Measurements from ENCODE around the gene WWC2. TPM values are rescaled to one million over a fixed set of nuclear protein-coding genes. Genes with fewer than 3 reads are reported as not detected.

Gene WWC2
- total RNA-seq, 1 experiment from 2014 or later, result 39.1 TPM

DNA sequence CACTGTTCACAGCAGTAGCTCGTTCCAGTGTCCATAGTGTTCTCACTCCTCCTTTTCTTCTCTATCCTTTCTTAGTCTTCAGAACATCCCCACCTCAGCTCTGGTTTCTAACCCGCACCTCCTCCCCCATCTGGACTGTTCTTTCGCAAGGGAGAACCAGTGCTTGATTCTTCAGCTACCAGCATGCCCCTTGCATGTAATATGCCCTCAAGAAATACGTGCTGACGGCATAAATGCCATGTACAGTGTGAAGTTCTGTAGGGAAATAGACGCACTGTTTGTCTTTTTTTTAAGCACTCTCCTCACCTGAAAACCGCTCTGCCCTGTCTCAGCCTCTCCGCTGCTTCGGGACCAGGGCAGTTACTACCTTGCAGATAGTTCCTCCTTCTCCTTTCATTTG, 215.7 kb downstream of the WWC2 start:
- Histone ChIP-seq H4K20me1 (ENCODE audit: insufficient read depth) (no peaks in the 10 kb centered on the region), H2AFZ (ENCODE audit: low read depth, low read length, poor library complexity, severe bottlenecking) (no peak overlapping the region), H3K79me2 (ENCODE audit: insufficient read depth, low read length) (no peaks in the 10 kb centered on the region), H3K27me3 (ENCODE audit: insufficient read depth, low read length) (no peaks in the 10 kb centered on the region), H3K36me3 (ENCODE audit: control insufficient read depth in 1 of 2, insufficient read depth in 2 of 2, low read length in 2 of 2) (0 out of 4 replicates have a peak, but pooled peaks cover 0 to 3% of the 10 kb centered on the region in 2 experiments), H3K9ac (ENCODE audit: low read length) (no peak overlapping the region), H3K27ac (ENCODE audit: low read depth, low read length) (no peak overlapping the region), H3K9me2 (ENCODE audit: insufficient read depth) (no peaks in the 10 kb centered on the region), H3K9me3 (ENCODE audit: control insufficient read depth in 1 of 2, insufficient read depth in 1 of 2, low read depth in 1 of 2, low read length in 2 of 2) (no peaks in the 10 kb centered on the region), H3K4me2 (ENCODE audit: low read length) (no peak overlapping the region), H3K4me3 (replicated peaks in 1 of 2; ENCODE audit: low read depth in 1 of 2, low read length in 2 of 2) (no peak overlapping the region), H3K4me1 (ENCODE audit: control insufficient read depth in 1 of 2, insufficient read depth in 2 of 2, low read length in 2 of 2) (no peaks in the 10 kb centered on the region)
- ATAC-seq (no peak), DNase-seq (ENCODE audit: low read depth, low spot score) (no peak)
- TF ChIP-seq ELF1 (IDR thresholded peaks at IDR 0.05; ENCODE audit: borderline replicate concordance, low read depth), result no peak
- TF ChIP-seq ZFX (IDR thresholded peaks at IDR 0.05), result no peak
- TF ChIP-seq, protein P1, sequence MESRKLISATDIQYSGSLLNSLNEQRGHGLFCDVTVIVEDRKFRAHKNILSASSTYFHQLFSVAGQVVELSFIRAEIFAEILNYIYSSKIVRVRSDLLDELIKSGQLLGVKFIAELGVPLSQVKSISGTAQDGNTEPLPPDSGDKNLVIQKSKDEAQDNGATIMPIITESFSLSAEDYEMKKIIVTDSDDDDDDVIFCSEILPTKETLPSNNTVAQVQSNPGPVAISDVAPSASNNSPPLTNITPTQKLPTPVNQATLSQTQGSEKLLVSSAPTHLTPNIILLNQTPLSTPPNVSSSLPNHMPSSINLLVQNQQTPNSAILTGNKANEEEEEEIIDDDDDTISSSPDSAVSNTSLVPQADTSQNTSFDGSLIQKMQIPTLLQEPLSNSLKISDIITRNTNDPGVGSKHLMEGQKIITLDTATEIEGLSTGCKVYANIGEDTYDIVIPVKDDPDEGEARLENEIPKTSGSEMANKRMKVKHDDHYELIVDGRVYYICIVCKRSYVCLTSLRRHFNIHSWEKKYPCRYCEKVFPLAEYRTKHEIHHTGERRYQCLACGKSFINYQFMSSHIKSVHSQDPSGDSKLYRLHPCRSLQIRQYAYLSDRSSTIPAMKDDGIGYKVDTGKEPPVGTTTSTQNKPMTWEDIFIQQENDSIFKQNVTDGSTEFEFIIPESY (IDR thresholded peaks at IDR 0.05; ENCODE audit: extremely low read depth, insufficient replicate concordance, low read length), result no peak
- no peak for TF ChIP-seq CTCF (IDR thresholded peaks at IDR 0.05 in 2 of 3, conservative IDR thresholded peaks at IDR 0.05 in 1 of 3; ENCODE audit: borderline replicate concordance in 1 of 3, insufficient read depth in 1 of 3, low read depth in 2 of 3, low read length in 2 of 3)
- no peak for TF ChIP-seq MAX (IDR thresholded peaks at IDR 0.05)
- no peak for TF ChIP-seq ZNF274 (IDR thresholded peaks at IDR 0.05; ENCODE audit: low read depth, low read length)
- TF ChIP-seq SP1 (IDR thresholded peaks at IDR 0.05; ENCODE audit: low read depth), result no peak
- no peak for TF ChIP-seq TCF7L2 (IDR thresholded peaks at IDR 0.05; ENCODE audit: borderline replicate concordance, extremely low read depth, insufficient read depth, insufficient read length)
- TF ChIP-seq, protein P2, sequence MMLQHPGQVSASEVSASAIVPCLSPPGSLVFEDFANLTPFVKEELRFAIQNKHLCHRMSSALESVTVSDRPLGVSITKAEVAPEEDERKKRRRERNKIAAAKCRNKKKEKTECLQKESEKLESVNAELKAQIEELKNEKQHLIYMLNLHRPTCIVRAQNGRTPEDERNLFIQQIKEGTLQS (IDR thresholded peaks at IDR 0.05), result no peak
- TF ChIP-seq YY1 (IDR thresholded peaks at IDR 0.05; ENCODE audit: extremely low read depth, insufficient replicate concordance, low read depth, low read length), result no peak
- ChIA-PET RAD21 (ENCODE audit: low non-redundant PET in 1 of 2, low total read pairs in 2 of 2, uncharacterized antibody in 2 of 2, unreplicated experiment in 2 of 2) (no interaction called here), CTCF (no interaction called here), POLR2A (no interaction called here)
- no TSS peak for BruUV-seq (replicated peaks)
- intact Hi-C loops (cut with micrococcal nuclease), result no loop called here
